C4-2B (cell line): Measurements from ENCODE around the gene ZNHIT6.
"Not testable (repeated sequence)": the region's sequence is repeated elsewhere in the genome, so short reads cannot be mapped to it uniquely, and the experiment has no call there.

Experiments
- H3K27ac ChIP-seq: fragments of 450-650 bp; 2 replicates; pipeline ENCODE4 v1.5.1; 2017
- CTCF ChIP-seq: fragments of 450-650 bp; conservative IDR thresholded peaks from 2 replicates; pipeline ENCODE4 v1.5.1; 2017; ENCODE audit warnings: mild to moderate bottlenecking
- ZFX ChIP-seq: fragments of 450-650 bp; IDR thresholded peaks from 2 replicates; pipeline ENCODE4 v1.6.1; 2017

Gene ZNHIT6

GRCh38 chr1:85707990-85708828, at the start of gene ZNHIT6:
TSS of gene ZNHIT6 (minus strand) at chr1:85708433. CDS start at chr1:85708284, 149 bp downstream.
- H3K27ac ChIP-seq: peak within 1 kb of the TSS; percentile 75
- TF ChIP-seq CTCF (peak; percentile 53), ZFX (peak; percentile 43)

- no peak for TF ChIP-seq ZFX
- TF ChIP-seq CTCF: no peak
- H3K27ac ChIP-seq: no peak overlapping the region
Measured at GRCh38 chr1:85756864-85757263, 48.6 kb upstream of the ZNHIT6 start.

- no peak overlapping the region for H3K27ac ChIP-seq
- TF ChIP-seq CTCF (no peak), ZFX (no peak)
Measured at GRCh38 chr1:85748120-85748519, 39.9 kb upstream of the ZNHIT6 start.

GRCh38 chr1:85746777-85747176, 38.5 kb upstream of the ZNHIT6 start:
- TF ChIP-seq ZFX (no peak), CTCF (peak; percentile 20; the same call in 1 of the 2 replicates)
- no peak overlapping the region for H3K27ac ChIP-seq

GRCh38 chr1:85743814-85744213, 35.6 kb upstream of the ZNHIT6 start:
- TF ChIP-seq ZFX (no peak), CTCF (no peak)
- H3K27ac ChIP-seq: no peak overlapping the region

- no peak overlapping the region for H3K27ac ChIP-seq
- no peak for TF ChIP-seq ZFX
- TF ChIP-seq CTCF: no peak
Measured at GRCh38 chr1:85734931-85735330, 26.7 kb upstream of the ZNHIT6 start.

- H3K27ac ChIP-seq: no peak overlapping the region
- TF ChIP-seq CTCF (no peak), ZFX (no peak)
Measured at GRCh38 chr1:85718678-85719340, 10.6 kb upstream of the ZNHIT6 start.

- not testable (repeated sequence) for H3K27ac ChIP-seq
Measured at GRCh38 chr1:85714418-85715114, 6.3 kb upstream of the ZNHIT6 start.
